Epithelial cell of proximal tubule (primary cell): Measurements from ENCODE around the gene P4HA3. TPM values are rescaled to one million over a fixed set of nuclear protein-coding genes. Genes with fewer than 3 reads are reported as not detected.
A peak's percentile ranks its signal among the peaks of the same experiment; 100 is the strongest.

Experiments used
- DNase-seq: peaks from one replicate; pipeline ENCODE4 v3.0.0-alpha.2; 2011; ENCODE audit warnings: low read depth
- H3K4me3 ChIP-seq: 2 replicates; pipeline ENCODE4 v1.5.1; 2011; ENCODE audit warnings: low read depth, mild to moderate bottlenecking, low read length
- CTCF ChIP-seq: conservative IDR thresholded peaks from 2 replicates; pipeline ENCODE4 v1.5.1; 2012; ENCODE audit warnings: low read depth, mild to moderate bottlenecking, low read length
- total RNA-seq: library from RNA; depleted of rRNA; stranded (reverse); fragments of >200 nt; gene quantifications from 2 replicates; pipeline ENCODE4 v1.2.3, GENCODE V29; 2015

P4HA3 gene
- total RNA-seq, 1 donor from 2014 or later = 0.81 TPM

- DNase-seq = no peak
- H3K4me3 ChIP-seq = no peak overlapping the region
- TF ChIP-seq CTCF = no peak
Observed at GRCh38 chr11:74282421-74282820, 29.0 kb downstream of the P4HA3 start.

- no peak for DNase-seq
- no peak overlapping the region for H3K4me3 ChIP-seq
- TF ChIP-seq CTCF = no peak
Observed at GRCh38 chr11:74280494-74280893, 30.9 kb downstream of the P4HA3 start.

GRCh38 chr11:74279256-74279655, 32.2 kb downstream of the P4HA3 start:
- no peak overlapping the region for H3K4me3 ChIP-seq
- no peak for TF ChIP-seq CTCF
- no peak for DNase-seq

GRCh38 chr11:74278721-74279161, 32.7 kb downstream of the P4HA3 start:
- H3K4me3 ChIP-seq = no peak overlapping the region
- peak; percentile 62 for DNase-seq
- no peak for TF ChIP-seq CTCF

- no peak overlapping the region for H3K4me3 ChIP-seq
- TF ChIP-seq CTCF = no peak
Observed at GRCh38 chr11:74278103-74278502, 33.3 kb downstream of the P4HA3 start.

GRCh38 chr11:74276581-74276980, 34.9 kb downstream of the P4HA3 start:
- DNase-seq = no peak
- H3K4me3 ChIP-seq = no peak overlapping the region
- no peak for TF ChIP-seq CTCF

More at GRCh38 chr11:74278103-74278502, 33.3 kb downstream of the P4HA3 start:
- DNase-seq = no peak

GRCh38 chr11:74272276-74272675, 39.2 kb downstream of the P4HA3 start:
- DNase-seq = no peak
- no peak overlapping the region for H3K4me3 ChIP-seq
- no peak for TF ChIP-seq CTCF
